TTC549 (cell line): ENCODE results near the gene GOLGA6L7.
"Not testable (repeated sequence)": the region's sequence is repeated elsewhere in the genome, so short reads cannot be mapped to it uniquely, and the experiment has no call there.

Experiments used
- FAIRE-seq: peaks from 2 replicates; lab custom pipeline; 2012; peaks lifted over from hg19 to GRCh38; lab: Jason Lieb, UNC

GOLGA6L7 gene

DNA sequence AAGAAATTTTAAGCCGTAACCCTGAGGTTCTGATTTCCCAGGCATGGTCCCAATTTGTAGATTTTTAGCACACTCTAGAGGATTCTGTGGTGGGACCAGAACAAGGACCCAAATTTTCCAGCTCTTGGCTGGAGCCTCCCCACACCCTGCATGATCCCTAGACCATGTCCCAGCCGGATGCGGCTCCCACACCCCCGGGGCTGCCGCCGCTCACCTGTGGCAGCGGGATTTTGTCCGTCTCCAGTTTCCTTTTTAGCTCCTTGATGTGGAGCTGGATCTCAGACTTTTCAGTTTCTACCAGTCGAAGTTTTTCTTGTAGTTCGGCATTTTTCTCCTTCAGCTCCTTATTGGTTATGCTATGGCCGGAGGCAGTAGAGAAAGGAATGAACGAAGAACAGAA, 4.9 kb downstream of the GOLGA6L7 start:
- FAIRE-seq = not testable (repeated sequence)

DNA sequence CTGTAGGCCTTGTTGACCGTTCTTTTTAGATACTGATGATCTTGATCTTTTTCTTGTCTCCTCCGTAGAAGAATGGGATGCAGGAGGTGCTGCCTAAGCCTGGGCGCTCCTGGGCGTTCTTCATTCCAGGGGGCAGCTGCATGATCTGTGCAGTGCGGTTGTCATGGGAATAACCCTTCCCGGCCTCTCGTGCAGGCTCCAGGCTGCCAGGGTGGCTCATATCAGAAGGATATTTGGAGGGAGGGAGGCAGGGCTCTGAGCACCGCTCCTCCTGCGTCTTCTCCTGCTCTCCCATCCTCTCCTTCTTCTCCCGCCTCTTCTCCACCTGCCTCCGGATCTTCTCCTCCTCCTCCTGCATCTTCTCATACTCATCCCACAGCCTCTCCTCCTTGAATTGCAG, 6.2 kb downstream of the GOLGA6L7 start:
- FAIRE-seq = not testable (repeated sequence)

DNA sequence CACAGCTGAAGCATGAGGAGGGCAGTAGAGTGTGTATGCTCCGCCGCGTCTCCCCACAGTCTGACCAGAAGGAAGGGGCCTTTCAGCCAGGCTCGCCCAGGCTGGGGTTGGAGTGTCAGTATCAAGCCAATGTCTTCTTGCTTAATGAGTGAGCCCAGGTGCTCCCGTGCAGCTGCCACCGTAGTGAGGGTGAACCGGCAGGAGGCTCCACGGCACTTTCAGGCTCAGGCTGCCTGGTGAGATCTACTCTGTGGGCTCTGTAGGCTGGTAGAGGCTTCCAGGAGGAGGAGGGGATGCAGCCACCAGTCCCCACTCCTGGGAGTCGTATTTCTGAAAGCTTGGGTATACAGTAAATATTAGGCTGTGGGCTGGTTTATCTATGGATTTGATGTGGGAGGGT, 8.2 kb downstream of the GOLGA6L7 start:
- not testable (repeated sequence) for FAIRE-seq

DNA sequence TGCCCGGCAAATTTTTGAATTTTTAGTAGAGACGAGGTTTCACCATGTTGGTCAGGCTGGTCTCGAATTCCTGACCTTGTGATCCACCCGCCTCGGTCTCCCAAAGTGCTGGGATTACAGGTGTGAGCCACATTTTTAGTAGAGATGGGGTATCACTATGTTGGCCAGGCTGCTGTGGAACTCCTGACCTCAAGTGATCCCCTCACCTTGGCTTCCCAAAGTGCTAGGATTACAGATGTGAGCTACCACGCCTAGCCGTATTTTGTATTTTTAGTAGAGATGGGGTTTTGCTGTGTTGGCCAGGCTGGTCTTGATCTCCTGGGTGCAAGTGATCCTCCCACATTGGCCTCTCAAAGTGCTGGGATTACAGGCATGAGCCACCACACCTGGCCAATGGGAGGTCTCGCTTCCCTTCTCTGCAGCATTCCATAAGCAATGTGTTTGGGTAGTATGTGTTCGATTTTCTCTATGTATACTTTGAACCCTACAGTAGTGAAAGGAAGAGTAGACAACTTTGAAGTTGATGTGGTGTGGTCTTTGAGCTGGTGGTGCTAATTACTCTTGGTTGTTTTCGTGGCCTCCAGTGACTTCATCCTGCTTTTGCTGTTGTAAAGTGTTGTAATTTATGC, 13.4 kb downstream of the GOLGA6L7 start:
- not testable (repeated sequence) for FAIRE-seq

DNA sequence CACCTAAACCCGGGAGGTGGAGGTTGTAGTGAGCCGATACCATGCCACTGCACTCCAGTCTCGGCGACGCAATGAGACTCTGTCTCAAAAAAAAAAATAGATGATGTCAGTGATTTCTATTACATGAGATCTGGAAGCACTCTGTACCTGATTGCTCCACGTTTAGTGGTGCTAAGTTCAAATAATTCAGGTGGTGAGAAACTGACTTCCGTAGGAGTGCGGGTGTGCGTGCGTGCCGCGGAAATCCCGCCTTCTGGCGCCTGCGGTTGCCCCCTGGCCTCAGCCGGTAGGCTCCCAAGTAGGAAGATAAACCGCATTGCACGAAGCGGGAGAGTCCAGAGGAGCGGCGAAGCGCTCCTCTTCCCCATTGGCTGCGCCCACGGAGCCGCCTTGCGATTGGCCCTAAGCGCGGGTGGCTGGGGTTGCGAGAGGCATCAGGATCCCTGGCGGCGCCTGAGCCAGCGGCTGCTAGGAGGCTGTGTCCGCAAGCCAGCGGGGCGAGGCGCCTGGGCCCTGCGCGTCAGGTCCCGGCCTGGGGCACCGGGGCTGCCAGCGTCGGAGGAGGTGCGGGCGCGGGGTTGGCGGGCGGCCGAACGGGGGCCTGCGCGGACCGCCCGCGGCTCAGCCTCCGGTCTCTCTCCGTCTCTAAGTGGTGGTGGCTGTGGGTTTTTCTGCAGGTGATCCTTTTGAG, 16.4 kb downstream of the GOLGA6L7 start:
- not testable (repeated sequence) for FAIRE-seq

DNA sequence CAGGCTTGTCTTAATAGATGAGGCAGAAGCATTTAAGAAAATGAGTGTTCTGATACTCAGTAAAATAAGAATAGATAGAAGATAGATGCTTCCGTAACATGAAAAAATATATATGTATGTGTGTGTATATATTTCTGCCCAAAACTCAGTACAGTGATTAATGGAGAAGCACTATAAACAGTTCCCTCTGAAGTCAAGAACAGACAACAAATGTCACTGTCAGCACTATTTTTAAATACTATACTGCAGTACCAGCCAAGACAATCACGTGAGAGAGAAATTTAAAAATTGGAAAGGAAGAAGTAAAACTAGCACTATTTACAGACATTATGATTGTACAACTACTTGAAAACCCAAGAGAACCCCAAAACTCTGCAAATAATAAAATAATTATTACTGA, 27.0 kb downstream of the GOLGA6L7 start:
- not testable (repeated sequence) for FAIRE-seq

DNA sequence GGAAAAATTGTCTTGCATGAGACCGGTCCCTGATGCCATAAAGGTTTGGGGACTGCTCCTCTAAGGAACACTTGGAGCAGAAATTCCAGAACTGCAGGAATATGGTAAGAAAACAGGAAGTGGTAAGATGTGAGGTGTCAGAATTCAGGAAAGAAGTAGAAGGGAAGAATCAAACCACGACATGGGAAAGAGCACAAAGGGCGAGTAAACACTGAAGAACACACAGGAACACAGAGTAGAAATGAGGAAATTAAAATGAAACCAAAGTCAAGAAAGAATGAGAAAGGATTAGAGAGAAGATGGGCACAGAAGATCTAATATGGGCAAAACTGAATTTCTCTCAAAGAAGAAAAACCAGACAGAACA, 28.5 kb downstream of the GOLGA6L7 start:
- FAIRE-seq = not testable (repeated sequence)

DNA sequence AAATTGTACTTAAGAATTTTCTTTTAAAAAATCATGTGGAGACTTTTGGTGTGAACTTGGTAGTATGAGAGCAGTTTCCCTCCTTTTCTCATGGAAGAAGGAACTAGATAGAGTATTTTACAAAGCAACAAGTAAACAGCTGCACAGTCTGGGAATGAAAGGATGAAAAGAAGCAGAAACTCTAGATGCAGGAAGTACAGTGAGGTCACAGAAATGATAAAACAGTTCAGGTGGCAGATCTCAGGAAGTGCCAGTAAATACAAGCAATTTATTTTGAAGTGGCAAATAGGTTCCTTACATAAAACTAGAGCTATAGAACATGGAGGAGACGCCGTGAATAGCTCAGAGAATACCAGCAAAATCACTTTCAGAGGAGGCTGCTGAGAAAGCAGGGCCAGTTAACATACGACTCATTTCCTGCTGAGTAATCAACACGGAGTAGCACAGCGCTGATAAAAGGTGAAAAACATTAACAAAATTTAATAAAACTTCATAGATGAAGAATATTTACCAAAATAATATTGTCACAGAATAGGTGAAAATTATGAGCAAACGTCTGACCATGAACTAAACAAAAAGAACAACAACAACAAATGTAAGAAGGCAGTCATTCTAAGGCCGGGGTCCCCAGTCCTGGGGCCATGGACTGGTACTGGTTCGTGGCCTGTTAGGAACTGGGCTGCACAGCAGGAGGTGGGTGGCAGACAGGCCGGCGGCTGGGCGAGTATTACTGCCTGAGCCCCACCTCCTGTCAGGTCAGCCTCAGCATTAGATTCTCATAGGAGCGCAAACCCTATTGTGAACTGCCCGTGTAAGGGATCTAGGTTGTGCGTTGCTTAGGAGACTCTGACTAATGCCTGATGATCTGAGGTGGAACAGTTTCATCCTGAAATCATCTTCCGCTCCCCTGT, 29.2 kb downstream of the GOLGA6L7 start:
- not testable (repeated sequence) for FAIRE-seq

DNA sequence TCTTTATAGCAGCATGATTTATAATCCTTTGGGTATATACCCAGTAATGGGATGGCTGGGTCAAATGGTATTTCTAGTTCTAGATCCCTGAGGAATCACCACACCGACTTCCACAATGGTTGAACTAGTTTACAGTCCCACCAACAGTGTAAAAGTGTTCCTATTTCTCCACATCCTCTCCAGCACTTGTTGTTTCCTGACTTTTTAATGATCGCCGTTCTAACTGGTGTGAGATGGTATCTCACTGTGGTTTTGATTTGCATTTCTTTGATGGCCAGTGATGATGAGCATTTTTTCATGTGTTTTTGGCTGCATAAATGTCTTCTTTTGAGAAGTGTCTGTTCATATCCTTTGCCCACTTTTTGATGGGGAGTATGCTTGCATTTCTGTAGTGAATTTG, 30.3 kb downstream of the GOLGA6L7 start:
- not testable (repeated sequence) for FAIRE-seq

DNA sequence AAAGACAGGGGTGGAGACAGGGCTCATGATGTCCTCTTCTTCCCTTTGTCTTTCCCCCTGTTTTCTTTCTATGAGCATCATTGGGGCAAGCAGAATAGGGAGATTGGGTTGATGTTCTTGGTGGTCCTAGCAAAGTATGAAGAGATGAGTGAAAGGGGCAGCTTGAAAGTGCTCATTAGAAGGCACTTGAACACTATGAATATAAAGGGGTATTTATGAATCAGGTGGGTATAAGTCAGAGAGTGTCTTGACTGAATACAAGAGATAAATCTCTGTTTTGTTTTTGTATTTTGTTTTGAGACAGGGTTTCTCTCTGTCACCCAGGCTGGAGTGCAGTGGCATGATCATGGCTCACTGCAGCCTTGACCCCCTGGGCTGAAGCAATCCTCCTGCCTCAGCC, 34.4 kb downstream of the GOLGA6L7 start:
- FAIRE-seq = not testable (repeated sequence)

DNA sequence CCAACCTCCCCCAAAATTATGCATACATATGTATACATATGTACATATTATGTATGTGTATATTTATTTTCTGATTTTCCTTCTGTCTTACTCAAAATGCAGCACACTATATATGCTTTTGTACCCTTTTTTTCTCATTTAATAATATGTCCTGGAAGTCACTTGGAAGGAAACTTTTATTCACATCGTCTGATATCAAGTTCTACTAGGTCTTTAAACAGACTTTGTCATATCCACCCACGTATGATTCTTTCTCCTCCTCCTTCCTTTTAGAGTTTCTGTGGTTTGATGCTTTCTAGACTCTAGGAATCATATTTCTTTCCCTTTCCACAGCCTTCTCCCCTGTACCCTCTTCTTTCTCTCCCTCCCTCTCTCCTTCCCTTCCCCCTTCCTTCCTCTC, 35.1 kb downstream of the GOLGA6L7 start:
- not testable (repeated sequence) for FAIRE-seq

DNA sequence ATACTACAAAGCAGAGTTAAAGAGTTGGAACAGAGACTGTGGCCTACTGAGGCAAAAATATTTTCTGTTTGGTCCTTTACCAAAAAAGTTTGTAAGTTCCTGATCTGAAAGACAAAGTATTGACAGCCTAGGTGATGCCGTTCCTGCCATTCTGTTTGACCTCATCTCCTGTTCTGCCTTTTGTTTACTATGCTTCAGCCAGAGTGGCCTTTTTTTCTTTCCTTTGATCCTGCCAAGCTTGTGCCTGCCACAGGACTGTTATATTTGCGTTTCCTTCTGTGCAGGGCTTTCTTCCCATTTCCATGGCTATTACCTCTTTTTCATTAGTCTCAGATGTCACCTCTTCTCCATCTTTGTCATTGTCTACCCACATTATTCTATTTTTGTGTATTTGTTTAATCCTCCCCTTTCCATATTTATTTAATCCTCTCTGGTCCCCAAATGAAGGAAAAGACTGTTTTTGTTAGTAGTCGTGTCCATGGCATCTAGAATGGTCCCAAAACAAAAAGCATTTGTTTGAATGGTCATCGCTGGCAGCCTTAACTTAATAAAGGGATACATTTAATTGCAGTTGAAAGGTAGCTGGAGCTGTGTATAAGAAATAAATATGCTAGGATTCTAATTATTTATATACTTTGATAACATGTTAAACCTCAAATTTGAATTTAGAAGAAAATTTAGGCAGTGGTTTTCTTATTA, 36.4 kb downstream of the GOLGA6L7 start:
- FAIRE-seq = not testable (repeated sequence)

DNA sequence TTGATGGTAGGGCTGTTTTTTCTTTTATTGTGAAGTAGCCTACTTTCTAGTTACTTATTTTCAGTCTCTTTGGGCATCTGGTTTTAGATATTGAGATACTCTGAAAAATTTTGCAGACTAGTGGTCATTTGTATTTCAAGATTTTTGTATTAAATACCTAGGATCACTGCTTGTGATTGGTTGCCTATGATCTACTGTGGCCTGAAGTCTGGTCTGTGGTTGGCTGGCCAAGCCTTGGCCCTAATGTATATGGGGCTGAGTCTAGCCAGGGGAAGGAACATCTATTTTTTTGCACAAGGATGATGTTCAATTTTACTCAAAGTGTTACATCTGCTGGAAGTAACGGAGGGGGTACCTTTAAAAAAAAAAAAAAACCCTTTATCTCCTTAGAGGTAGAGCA, 38.0 kb downstream of the GOLGA6L7 start:
- not testable (repeated sequence) for FAIRE-seq

DNA sequence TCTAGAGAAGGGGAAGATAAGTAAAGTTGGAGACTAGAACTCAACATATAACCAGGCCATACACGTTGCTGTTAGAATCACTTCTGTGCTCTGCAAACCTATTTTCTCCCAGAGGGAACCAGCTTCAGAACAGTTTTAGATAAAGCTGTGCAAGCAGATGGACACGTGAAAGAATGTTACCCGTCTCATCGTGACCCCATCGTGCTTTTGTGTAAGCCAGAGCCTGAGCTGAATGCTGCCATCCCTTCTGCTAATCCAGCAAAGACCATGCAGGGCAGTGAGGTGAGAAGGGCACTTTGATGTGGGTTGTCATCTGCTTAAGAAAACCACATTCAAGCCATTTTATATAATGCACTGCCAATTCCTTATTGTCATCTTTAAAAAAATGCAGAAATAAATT, 40.3 kb downstream of the GOLGA6L7 start:
- FAIRE-seq = not testable (repeated sequence)

DNA sequence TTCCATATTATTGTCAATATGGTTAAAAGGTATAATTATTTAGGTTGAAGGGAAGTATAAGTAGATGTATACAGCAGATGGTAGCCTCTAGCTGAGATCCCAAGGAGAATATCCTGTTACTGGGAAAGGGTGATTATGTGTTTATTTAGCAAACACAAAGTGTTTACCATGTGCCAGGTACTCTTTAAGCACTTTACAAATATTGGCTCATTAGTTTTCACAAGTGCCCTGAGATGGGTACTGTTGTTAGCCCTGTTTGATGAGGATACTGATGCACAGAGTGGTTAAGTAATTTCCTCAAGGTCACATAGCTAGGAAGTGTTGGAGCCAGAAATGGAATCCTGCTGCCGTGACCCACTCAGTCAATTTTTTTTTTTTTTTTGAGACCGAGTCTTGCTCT, 48.1 kb downstream of the GOLGA6L7 start:
- FAIRE-seq = not testable (repeated sequence)

DNA sequence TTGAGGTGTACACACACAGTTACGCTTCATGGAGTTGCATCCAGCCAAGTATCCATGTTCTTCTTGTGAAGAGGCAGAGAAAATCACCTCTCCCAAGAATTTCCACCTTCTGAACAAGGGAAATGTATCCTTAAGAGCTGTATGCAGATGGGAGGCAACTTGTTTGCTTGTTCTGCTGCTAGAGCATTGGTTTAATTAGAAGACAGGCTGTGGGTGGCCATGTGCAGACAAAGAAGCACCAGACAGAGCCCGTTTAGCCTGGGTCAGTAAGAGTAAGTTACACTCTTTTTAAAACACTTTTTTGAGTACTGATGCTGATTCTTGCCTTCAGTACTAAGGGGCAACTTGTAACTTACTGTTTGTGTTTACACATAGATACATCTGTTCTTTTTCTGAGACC, 50.2 kb downstream of the GOLGA6L7 start:
- not testable (repeated sequence) for FAIRE-seq

DNA sequence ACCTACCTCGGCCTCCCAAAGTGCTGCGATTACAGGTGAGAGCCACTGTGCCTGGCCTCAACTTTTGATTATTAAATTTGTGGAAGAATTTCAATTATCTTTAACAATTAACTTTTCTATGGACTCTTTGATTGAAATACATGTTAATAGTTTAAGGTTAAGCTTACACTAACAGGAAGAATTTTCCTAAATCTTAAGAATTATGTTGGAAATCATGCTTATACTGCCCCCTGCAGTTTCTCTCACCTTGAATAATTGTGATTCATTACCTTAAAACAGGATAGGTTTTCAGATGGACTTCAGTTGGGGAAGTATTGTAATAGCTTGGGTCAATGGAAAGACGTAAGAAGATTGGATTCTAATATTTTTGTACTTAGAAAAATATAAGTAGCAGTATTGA, 54.2 kb downstream of the GOLGA6L7 start:
- FAIRE-seq = peak; percentile 23
